ENCODE results near the gene NIN. TPM values are rescaled to one million over a fixed set of nuclear protein-coding genes. Genes with fewer than 3 reads are reported as not detected.

Gene NIN
- total RNA-seq, 2 donors from 2014 or later: 14.3 to 20.5 TPM

GRCh38 chr14:50825307-50825706, 5.7 kb downstream of the NIN start:
- intact Hi-C loops (cut with DNase I): no loop called here
- Histone ChIP-seq H3K4me3 (no peak overlapping the region), H3K4me1 (replicated peaks) (no peaks in the 10 kb centered on the region), H3K27ac (no peak overlapping the region), H3K27me3 (replicated peaks; ENCODE audit: insufficient read depth) (no peaks in the 10 kb centered on the region), H3K9me3 (no peaks in the 10 kb centered on the region), H3K36me3 (no peaks in the 10 kb centered on the region)
- TF ChIP-seq POLR2A (IDR thresholded peaks at IDR 0.05) (no peak), POLR2AphosphoS5 (IDR thresholded peaks at IDR 0.05) (no peak)
- TF ChIP-seq, protein P1, sequence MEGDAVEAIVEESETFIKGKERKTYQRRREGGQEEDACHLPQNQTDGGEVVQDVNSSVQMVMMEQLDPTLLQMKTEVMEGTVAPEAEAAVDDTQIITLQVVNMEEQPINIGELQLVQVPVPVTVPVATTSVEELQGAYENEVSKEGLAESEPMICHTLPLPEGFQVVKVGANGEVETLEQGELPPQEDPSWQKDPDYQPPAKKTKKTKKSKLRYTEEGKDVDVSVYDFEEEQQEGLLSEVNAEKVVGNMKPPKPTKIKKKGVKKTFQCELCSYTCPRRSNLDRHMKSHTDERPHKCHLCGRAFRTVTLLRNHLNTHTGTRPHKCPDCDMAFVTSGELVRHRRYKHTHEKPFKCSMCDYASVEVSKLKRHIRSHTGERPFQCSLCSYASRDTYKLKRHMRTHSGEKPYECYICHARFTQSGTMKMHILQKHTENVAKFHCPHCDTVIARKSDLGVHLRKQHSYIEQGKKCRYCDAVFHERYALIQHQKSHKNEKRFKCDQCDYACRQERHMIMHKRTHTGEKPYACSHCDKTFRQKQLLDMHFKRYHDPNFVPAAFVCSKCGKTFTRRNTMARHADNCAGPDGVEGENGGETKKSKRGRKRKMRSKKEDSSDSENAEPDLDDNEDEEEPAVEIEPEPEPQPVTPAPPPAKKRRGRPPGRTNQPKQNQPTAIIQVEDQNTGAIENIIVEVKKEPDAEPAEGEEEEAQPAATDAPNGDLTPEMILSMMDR (IDR thresholded peaks at IDR 0.05): no peak
- WGBS: 97% methylated on average over 1 of the region's 1 CpG
- no peak for DNase-seq (ENCODE audit: low spot score)

- H3K9me3 ChIP-seq: no peaks in the 10 kb centered on the region
- TF ChIP-seq, protein P1 (IDR thresholded peaks at IDR 0.05): no peak
- no peak for TF ChIP-seq POLR2AphosphoS5 (IDR thresholded peaks at IDR 0.05)
- TF ChIP-seq POLR2A (IDR thresholded peaks at IDR 0.05): no peak
- 78% methylated on average over 10 of the region's 10 CpGs for WGBS
- no peaks in the 10 kb centered on the region for H3K36me3 ChIP-seq
- H3K4me3 ChIP-seq: no peak overlapping the region
- no peaks in the 10 kb centered on the region for H3K4me1 ChIP-seq (replicated peaks)
- no peak for DNase-seq (ENCODE audit: low spot score)
- intact Hi-C loops (cut with DNase I): no loop called here
- no peaks in the 10 kb centered on the region for H3K27me3 ChIP-seq (replicated peaks; ENCODE audit: insufficient read depth)
- no peak overlapping the region for H3K27ac ChIP-seq
These were observed 7.0 kb downstream of the NIN start for GRCh38 chr14:50823762-50824636.

- H3K4me1 ChIP-seq (replicated peaks): no peaks in the 10 kb centered on the region
- intact Hi-C loops (cut with DNase I): no loop called here
- no peak for TF ChIP-seq POLR2A (IDR thresholded peaks at IDR 0.05)
- no peak for TF ChIP-seq POLR2AphosphoS5 (IDR thresholded peaks at IDR 0.05)
- TF ChIP-seq, protein P1 (IDR thresholded peaks at IDR 0.05): no peak
- no peaks in the 10 kb centered on the region for H3K9me3 ChIP-seq
- H3K27me3 ChIP-seq (replicated peaks; ENCODE audit: insufficient read depth): no peaks in the 10 kb centered on the region
- DNase-seq (ENCODE audit: low spot score): no peak
- H3K27ac ChIP-seq: no peak overlapping the region
- H3K4me3 ChIP-seq: no peak overlapping the region
- 64% methylated on average over 11 of the region's 11 CpGs for WGBS
- H3K36me3 ChIP-seq: no peaks in the 10 kb centered on the region
These were observed 7.8 kb downstream of the NIN start for GRCh38 chr14:50823051-50823761.

DNA sequence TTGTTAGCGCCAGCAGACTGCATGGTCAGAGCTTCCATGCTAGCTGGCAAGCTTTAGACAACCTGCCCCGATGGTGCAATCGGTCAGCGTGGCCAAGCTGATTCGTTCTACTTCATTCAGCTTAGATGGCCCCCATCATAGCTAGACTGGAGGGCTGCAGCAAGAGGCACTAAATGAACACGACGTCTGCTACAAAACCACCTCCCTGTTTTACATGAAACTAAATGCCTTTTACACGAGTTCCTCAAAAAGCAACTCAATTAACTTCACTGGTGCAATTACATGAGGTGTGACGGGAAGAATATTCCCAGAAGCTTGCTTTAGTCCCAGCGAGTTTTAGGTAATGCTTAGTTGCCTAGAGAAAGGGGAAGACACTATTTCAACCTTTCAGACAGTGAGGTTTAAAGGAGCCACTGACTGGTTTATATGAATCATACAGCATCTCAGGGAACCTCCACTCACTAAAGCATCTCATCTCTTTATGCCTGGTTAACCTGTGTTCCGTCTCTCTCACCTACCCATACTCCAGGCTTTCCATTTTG, 8.4 kb downstream of the NIN start:
- H3K4me3 ChIP-seq: no peak overlapping the region
- H3K36me3 ChIP-seq: no peaks in the 10 kb centered on the region
- H3K9me3 ChIP-seq: no peaks in the 10 kb centered on the region
- no peaks in the 10 kb centered on the region for H3K4me1 ChIP-seq (replicated peaks)
- WGBS: 79% methylated on average over 11 of the region's 11 CpGs
- H3K27ac ChIP-seq: no peak overlapping the region
- intact Hi-C loops (cut with DNase I): no loop called here
- no peak for TF ChIP-seq POLR2AphosphoS5 (IDR thresholded peaks at IDR 0.05)
- TF ChIP-seq, protein P1 (IDR thresholded peaks at IDR 0.05): no peak
- no peak for TF ChIP-seq POLR2A (IDR thresholded peaks at IDR 0.05)
- H3K27me3 ChIP-seq (replicated peaks; ENCODE audit: insufficient read depth): no peaks in the 10 kb centered on the region
- no peak for DNase-seq (ENCODE audit: low spot score)
